ENCODE data around the gene DCDC1.

The DCDC1 gene

DNA sequence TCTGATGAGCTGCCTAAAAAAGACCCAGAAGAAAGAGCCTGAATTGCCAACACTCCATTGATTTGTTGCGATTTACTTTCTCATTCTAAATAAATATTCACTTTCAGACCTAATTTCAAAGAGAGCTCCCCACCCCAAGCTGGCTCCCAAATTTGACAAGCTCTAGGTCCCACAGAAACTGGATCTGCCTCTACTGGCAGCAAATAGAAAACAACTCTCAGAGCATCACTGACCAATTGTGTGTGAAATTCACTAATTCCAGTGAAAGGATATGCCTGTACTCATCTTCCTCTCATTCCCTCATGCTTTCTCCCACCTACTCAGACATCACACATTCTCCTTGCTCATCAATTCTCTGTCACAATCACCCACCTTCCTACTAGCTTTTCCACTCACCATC, 249.1 kb downstream of the DCDC1 start:
- Histone ChIP-seq H3K27ac (ENCODE audit: low read length) (no peak overlapping the region), H3K4me2 (ENCODE audit: low read length) (no peak overlapping the region), H2AFZ (ENCODE audit: low read depth, low read length) (no peak overlapping the region), H3K4me3 (ENCODE audit: low read length) (no peak overlapping the region), H3K9me3 (ENCODE audit: insufficient read depth, low read length) (no peaks in the 10 kb centered on the region), H3K36me3 (replicated peaks; ENCODE audit: low read depth, low read length) (no peaks in the 10 kb centered on the region), H3K9ac (ENCODE audit: low read length) (no peak overlapping the region), H4K20me1 (ENCODE audit: insufficient read depth, low read length) (no peaks in the 10 kb centered on the region), H3K79me2 (ENCODE audit: low read length) (no peaks in the 10 kb centered on the region), H3K4me1 (ENCODE audit: low read length) (no peaks in the 10 kb centered on the region), H3K27me3 (ENCODE audit: low read depth, low read length) (no peaks in the 10 kb centered on the region)
- TF ChIP-seq EZH2phosphoT487 (IDR thresholded peaks at IDR 0.05; ENCODE audit: low read depth): no peak
- TF ChIP-seq, protein P1, sequence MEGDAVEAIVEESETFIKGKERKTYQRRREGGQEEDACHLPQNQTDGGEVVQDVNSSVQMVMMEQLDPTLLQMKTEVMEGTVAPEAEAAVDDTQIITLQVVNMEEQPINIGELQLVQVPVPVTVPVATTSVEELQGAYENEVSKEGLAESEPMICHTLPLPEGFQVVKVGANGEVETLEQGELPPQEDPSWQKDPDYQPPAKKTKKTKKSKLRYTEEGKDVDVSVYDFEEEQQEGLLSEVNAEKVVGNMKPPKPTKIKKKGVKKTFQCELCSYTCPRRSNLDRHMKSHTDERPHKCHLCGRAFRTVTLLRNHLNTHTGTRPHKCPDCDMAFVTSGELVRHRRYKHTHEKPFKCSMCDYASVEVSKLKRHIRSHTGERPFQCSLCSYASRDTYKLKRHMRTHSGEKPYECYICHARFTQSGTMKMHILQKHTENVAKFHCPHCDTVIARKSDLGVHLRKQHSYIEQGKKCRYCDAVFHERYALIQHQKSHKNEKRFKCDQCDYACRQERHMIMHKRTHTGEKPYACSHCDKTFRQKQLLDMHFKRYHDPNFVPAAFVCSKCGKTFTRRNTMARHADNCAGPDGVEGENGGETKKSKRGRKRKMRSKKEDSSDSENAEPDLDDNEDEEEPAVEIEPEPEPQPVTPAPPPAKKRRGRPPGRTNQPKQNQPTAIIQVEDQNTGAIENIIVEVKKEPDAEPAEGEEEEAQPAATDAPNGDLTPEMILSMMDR (IDR thresholded peaks at IDR 0.05; ENCODE audit: low read depth, low read length): no peak

DNA sequence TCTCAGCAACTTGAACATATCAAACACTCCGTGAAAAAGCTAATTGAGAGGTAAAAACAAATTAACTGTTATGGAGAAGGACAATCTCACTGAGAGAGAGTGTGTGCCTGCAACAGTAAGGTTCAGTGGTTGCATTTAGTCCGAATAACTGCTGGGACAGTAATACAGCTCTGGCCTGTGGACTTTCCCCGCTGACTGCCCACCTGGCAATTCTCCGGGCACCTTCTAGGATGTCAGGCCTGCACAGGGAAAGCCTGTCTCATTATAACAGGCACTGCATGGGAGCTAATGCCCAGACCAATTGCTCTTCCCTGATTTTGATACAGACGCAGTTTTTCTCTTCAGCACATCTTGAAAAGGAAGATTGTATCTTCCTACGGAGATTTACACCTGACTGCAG, 251.0 kb downstream of the DCDC1 start:
- Histone ChIP-seq H3K4me2 (ENCODE audit: low read length) (no peak overlapping the region), H3K27me3 (ENCODE audit: low read depth, low read length) (no peaks in the 10 kb centered on the region), H3K9ac (ENCODE audit: low read length) (no peak overlapping the region), H3K36me3 (replicated peaks; ENCODE audit: low read depth, low read length) (no peaks in the 10 kb centered on the region), H3K9me3 (ENCODE audit: insufficient read depth, low read length) (no peaks in the 10 kb centered on the region), H3K27ac (ENCODE audit: low read length) (no peak overlapping the region), H3K4me3 (ENCODE audit: low read length) (no peak overlapping the region), H3K79me2 (ENCODE audit: low read length) (no peaks in the 10 kb centered on the region), H4K20me1 (ENCODE audit: insufficient read depth, low read length) (no peaks in the 10 kb centered on the region), H3K4me1 (ENCODE audit: low read length) (no peaks in the 10 kb centered on the region), H2AFZ (ENCODE audit: low read depth, low read length) (no peak overlapping the region)
- TF ChIP-seq, protein P1 (IDR thresholded peaks at IDR 0.05; ENCODE audit: low read depth, low read length): no peak
- TF ChIP-seq EZH2phosphoT487 (IDR thresholded peaks at IDR 0.05; ENCODE audit: low read depth): no peak

DNA sequence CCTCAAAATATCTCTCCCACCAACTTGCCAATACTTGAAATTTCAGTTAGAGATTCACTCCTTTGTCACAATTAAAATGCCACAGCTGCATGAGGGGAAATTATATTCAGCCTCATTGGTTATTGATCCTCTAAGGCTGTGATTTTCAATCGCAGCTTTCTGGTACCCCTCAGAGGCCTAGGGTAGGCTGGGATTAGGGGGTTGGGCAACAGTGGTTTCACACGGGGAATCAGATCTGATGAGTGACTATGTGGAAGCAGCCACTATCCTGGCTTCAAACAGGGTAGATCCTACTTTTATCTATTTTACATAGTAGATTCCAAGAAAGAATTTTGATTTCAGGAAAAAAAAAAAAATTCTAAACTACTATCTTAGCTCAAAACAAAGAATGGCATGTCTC, 252.5 kb downstream of the DCDC1 start:
- no peak for TF ChIP-seq EZH2phosphoT487 (IDR thresholded peaks at IDR 0.05; ENCODE audit: low read depth)
- TF ChIP-seq, protein P1 (IDR thresholded peaks at IDR 0.05; ENCODE audit: low read depth, low read length): no peak

DNA sequence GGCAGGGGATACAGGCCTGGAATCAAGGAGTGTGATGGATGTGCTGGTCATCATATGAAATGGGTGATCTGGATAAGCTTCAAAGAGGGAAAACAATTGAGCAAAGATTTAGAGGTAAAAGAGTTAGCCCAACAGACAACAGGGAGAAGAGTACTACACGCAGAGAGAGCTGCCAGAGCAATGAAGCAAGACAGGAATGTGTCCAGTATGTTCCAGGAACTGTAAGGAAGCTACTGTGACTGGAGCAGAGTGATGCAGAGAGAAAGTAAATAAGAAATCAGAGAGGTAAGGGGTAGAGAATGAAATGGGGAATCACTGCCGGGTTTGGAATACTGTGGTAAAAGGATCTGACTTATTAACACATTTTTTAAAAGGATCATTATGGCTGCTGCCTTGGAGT, 255.1 kb downstream of the DCDC1 start:
- Histone ChIP-seq H3K36me3 (replicated peaks; ENCODE audit: low read depth, low read length) (no peaks in the 10 kb centered on the region), H3K9ac (ENCODE audit: low read length) (no peak overlapping the region), H3K9me3 (ENCODE audit: insufficient read depth, low read length) (no peaks in the 10 kb centered on the region), H4K20me1 (ENCODE audit: insufficient read depth, low read length) (no peaks in the 10 kb centered on the region), H3K27ac (ENCODE audit: low read length) (no peak overlapping the region), H3K27me3 (ENCODE audit: low read depth, low read length) (no peaks in the 10 kb centered on the region), H2AFZ (ENCODE audit: low read depth, low read length) (no peak overlapping the region), H3K4me3 (ENCODE audit: low read length) (no peak overlapping the region), H3K4me1 (ENCODE audit: low read length) (no peaks in the 10 kb centered on the region), H3K4me2 (ENCODE audit: low read length) (no peak overlapping the region), H3K79me2 (ENCODE audit: low read length) (no peaks in the 10 kb centered on the region)
- TF ChIP-seq, protein P1 (IDR thresholded peaks at IDR 0.05; ENCODE audit: low read depth, low read length): no peak
- TF ChIP-seq EZH2phosphoT487 (IDR thresholded peaks at IDR 0.05; ENCODE audit: low read depth): no peak

More for the DNA sequence above, 252.5 kb downstream of the DCDC1 start:
- Histone ChIP-seq H3K4me3 (ENCODE audit: low read length) (no peak overlapping the region), H3K4me2 (ENCODE audit: low read length) (no peak overlapping the region), H3K79me2 (ENCODE audit: low read length) (no peaks in the 10 kb centered on the region), H3K36me3 (replicated peaks; ENCODE audit: low read depth, low read length) (no peaks in the 10 kb centered on the region), H2AFZ (ENCODE audit: low read depth, low read length) (no peak overlapping the region), H3K27ac (ENCODE audit: low read length) (no peak overlapping the region), H3K4me1 (ENCODE audit: low read length) (no peaks in the 10 kb centered on the region), H3K9me3 (ENCODE audit: insufficient read depth, low read length) (no peaks in the 10 kb centered on the region), H3K27me3 (ENCODE audit: low read depth, low read length) (no peaks in the 10 kb centered on the region), H3K9ac (ENCODE audit: low read length) (no peak overlapping the region), H4K20me1 (ENCODE audit: insufficient read depth, low read length) (no peaks in the 10 kb centered on the region)
